DND-41 (cell line): ENCODE measurements around the gene PLPPR1.

Experiments
- ATAC-seq: fragments of 200-7000 bp; cut with Tn5 transposase; 3 replicates; pipeline ENCODE4 v1.9.1; 2021; ENCODE audit warnings: low read depth; ENCODE audit not compliant: insufficient read depth
- DNase-seq: peaks from one replicate; pipeline ENCODE4 v3.0.0-alpha.2; 2020
- H2AFZ ChIP-seq: 2 replicates; pipeline ENCODE4 v1.6.0; 2012; ENCODE audit warnings: low read depth, low read length
- H3K27ac ChIP-seq: 2 replicates; pipeline ENCODE4 v1.5.1; 2012; ENCODE audit warnings: low read length, inconsistent platforms
- H3K27me3 ChIP-seq: fragments of 200-600 bp; sonication (generic); 2 replicates; pipeline ENCODE4 v1.6.0; 2012; ENCODE audit warnings: low read length, mild to moderate bottlenecking, inconsistent platforms; ENCODE audit not compliant: insufficient read depth, poor library complexity
- H3K36me3 ChIP-seq: 2 replicates; pipeline ENCODE4 v1.5.1; 2012; ENCODE audit warnings: low read length, inconsistent platforms; ENCODE audit not compliant: insufficient read depth
- H3K4me1 ChIP-seq: 2 replicates; pipeline ENCODE4 v1.5.1; 2012; ENCODE audit warnings: mild to moderate bottlenecking, low read length; ENCODE audit not compliant: insufficient read depth
- H3K4me2 ChIP-seq: 2 replicates; pipeline ENCODE4 v1.6.0; 2012; ENCODE audit warnings: mild to moderate bottlenecking, moderate library complexity, low read length, inconsistent platforms; ENCODE audit not compliant: insufficient read depth
- H3K4me3 ChIP-seq, 2 experiments: fragments of 200-600 bp in 1 of 2; shearing (Covaris generic) in 1 of 2; 2 replicates each; pipeline ENCODE4 v1.5.1; 2012 to 2016; ENCODE audit warnings: inconsistent platforms in 2 of 2, low read length in 2 of 2, mild to moderate bottlenecking in 2 of 2, low read depth in 1 of 2, moderate library complexity in 1 of 2
- H3K79me2 ChIP-seq: 2 replicates; pipeline ENCODE4 v1.6.0; 2012; ENCODE audit warnings: low read length, inconsistent platforms; ENCODE audit not compliant: insufficient read depth
- H3K9ac ChIP-seq: 2 replicates; pipeline ENCODE4 v1.6.0; 2012; ENCODE audit warnings: low read depth, mild to moderate bottlenecking, inconsistent platforms, low read length, moderate library complexity
- H3K9me3 ChIP-seq: 2 replicates; pipeline ENCODE4 v1.5.1; 2012; ENCODE audit warnings: low read length, moderate library complexity, mild to moderate bottlenecking, inconsistent platforms; ENCODE audit not compliant: insufficient read depth, severe bottlenecking
- H4K20me1 ChIP-seq: 2 replicates; pipeline ENCODE4 v1.6.0; 2012; ENCODE audit warnings: low read length; ENCODE audit not compliant: insufficient read depth
- CTCF ChIP-seq: IDR thresholded peaks from 2 replicates; pipeline ENCODE4 v1.5.1; 2012; ENCODE audit warnings: borderline replicate concordance, low read length, moderate library complexity, mild to moderate bottlenecking; ENCODE audit not compliant: poor library complexity, severe bottlenecking; ENCODE audit errors: extremely low read depth
- EZH2 ChIP-seq: IDR thresholded peaks from 3 replicates; pipeline ENCODE4 v1.6.1; 2012; ENCODE audit warnings: borderline replicate concordance, low read depth, mild to moderate bottlenecking, moderate library complexity, low read length, inconsistent platforms; ENCODE audit not compliant: severe bottlenecking

PLPPR1 gene

GRCh38 chr9:101264727-101265126 is 236.2 kb downstream of the PLPPR1 start:
- H2AFZ ChIP-seq, result no peak overlapping the region
- TF ChIP-seq EZH2, result no peak
- TF ChIP-seq CTCF, result no peak
- H3K36me3 ChIP-seq, result no peaks in the 10 kb centered on the region
- H3K79me2 ChIP-seq, result no peaks in the 10 kb centered on the region
- H3K4me3 ChIP-seq, result no peak overlapping the region
- no peak overlapping the region for H3K9ac ChIP-seq
- no peaks in the 10 kb centered on the region for H3K27me3 ChIP-seq
- H3K4me2 ChIP-seq, result no peak overlapping the region
- ATAC-seq (no peak), DNase-seq (no peak)
- no peaks in the 10 kb centered on the region for H3K4me1 ChIP-seq
- H3K9me3 ChIP-seq, result no peaks in the 10 kb centered on the region
- no peak overlapping the region for H3K27ac ChIP-seq
- no peaks in the 10 kb centered on the region for H4K20me1 ChIP-seq

- no peak overlapping the region for H2AFZ ChIP-seq
Measured at GRCh38 chr9:101265261-101265660, 236.7 kb downstream of the PLPPR1 start.

DNA sequence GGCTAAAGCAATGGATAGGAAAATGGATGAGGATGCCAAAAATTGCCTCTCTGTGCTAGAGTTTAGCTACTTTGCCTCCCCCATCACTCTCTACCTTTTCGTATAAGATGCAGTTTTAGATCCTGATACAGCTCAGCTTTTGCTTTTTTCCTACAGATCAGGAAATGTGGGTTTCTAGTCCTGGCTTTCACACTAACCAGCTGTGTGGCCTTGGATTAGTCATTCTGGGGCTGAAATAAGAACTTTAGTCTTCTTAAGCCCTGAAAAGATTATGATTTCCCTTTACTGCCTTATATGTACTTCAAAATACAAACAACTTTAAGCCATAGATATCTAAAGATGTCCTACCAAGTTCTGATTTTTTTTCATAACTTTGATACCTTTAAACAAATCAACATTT is 239.9 kb downstream of the PLPPR1 start:
- H3K9ac ChIP-seq, result no peak overlapping the region
- H3K79me2 ChIP-seq, result no peaks in the 10 kb centered on the region
- H3K4me1 ChIP-seq, result no peaks in the 10 kb centered on the region
- H3K27ac ChIP-seq, result no peak overlapping the region
- no peaks in the 10 kb centered on the region for H4K20me1 ChIP-seq
- no peak overlapping the region for H3K4me2 ChIP-seq
- H3K9me3 ChIP-seq, result no peaks in the 10 kb centered on the region
- ATAC-seq, result no peak
- DNase-seq, result no peak
- H3K27me3 ChIP-seq, result no peaks in the 10 kb centered on the region
- TF ChIP-seq CTCF (no peak), EZH2 (no peak)
- no peaks in the 10 kb centered on the region for H3K36me3 ChIP-seq
- no peak overlapping the region for H2AFZ ChIP-seq
- H3K4me3 ChIP-seq, result no peak overlapping the region

More at GRCh38 chr9:101265261-101265660, 236.7 kb downstream of the PLPPR1 start:
- H4K20me1 ChIP-seq, result no peaks in the 10 kb centered on the region
- no peaks in the 10 kb centered on the region for H3K4me1 ChIP-seq
- ATAC-seq (no peak), DNase-seq (no peak)
- no peaks in the 10 kb centered on the region for H3K79me2 ChIP-seq
- H3K4me3 ChIP-seq, result no peak overlapping the region
- no peak overlapping the region for H3K9ac ChIP-seq
- H3K36me3 ChIP-seq, result no peaks in the 10 kb centered on the region
- TF ChIP-seq EZH2 (no peak), CTCF (no peak)
- no peak overlapping the region for H3K27ac ChIP-seq
- H3K4me2 ChIP-seq, result no peak overlapping the region
- H3K27me3 ChIP-seq, result no peaks in the 10 kb centered on the region
- no peaks in the 10 kb centered on the region for H3K9me3 ChIP-seq
